DND-41 (cell line): ENCODE results near the gene KCNT1.

Experiments
- ATAC-seq: fragments of 200-7000 bp; cut with Tn5 transposase; 3 replicates; pipeline ENCODE4 v1.9.1; 2021; ENCODE audit warnings: low read depth; ENCODE audit not compliant: insufficient read depth
- DNase-seq: peaks from one replicate; pipeline ENCODE4 v3.0.0-alpha.2; 2020
- H2AFZ ChIP-seq: 2 replicates; pipeline ENCODE4 v1.6.0; 2012; ENCODE audit warnings: low read depth, low read length
- H3K27ac ChIP-seq: 2 replicates; pipeline ENCODE4 v1.5.1; 2012; ENCODE audit warnings: low read length, inconsistent platforms
- H3K27me3 ChIP-seq: fragments of 200-600 bp; sonication (generic); 2 replicates; pipeline ENCODE4 v1.6.0; 2012; ENCODE audit warnings: low read length, mild to moderate bottlenecking, inconsistent platforms; ENCODE audit not compliant: insufficient read depth, poor library complexity
- H3K36me3 ChIP-seq: 2 replicates; pipeline ENCODE4 v1.5.1; 2012; ENCODE audit warnings: low read length, inconsistent platforms; ENCODE audit not compliant: insufficient read depth
- H3K4me1 ChIP-seq: 2 replicates; pipeline ENCODE4 v1.5.1; 2012; ENCODE audit warnings: mild to moderate bottlenecking, low read length; ENCODE audit not compliant: insufficient read depth
- H3K4me2 ChIP-seq: 2 replicates; pipeline ENCODE4 v1.6.0; 2012; ENCODE audit warnings: mild to moderate bottlenecking, moderate library complexity, low read length, inconsistent platforms; ENCODE audit not compliant: insufficient read depth
- H3K4me3 ChIP-seq, 2 experiments: fragments of 200-600 bp in 1 of 2; shearing (Covaris generic) in 1 of 2; 2 replicates each; pipeline ENCODE4 v1.5.1; 2012 to 2016; ENCODE audit warnings: inconsistent platforms in 2 of 2, low read length in 2 of 2, mild to moderate bottlenecking in 2 of 2, low read depth in 1 of 2, moderate library complexity in 1 of 2
- H3K79me2 ChIP-seq: 2 replicates; pipeline ENCODE4 v1.6.0; 2012; ENCODE audit warnings: low read length, inconsistent platforms; ENCODE audit not compliant: insufficient read depth
- H3K9ac ChIP-seq: 2 replicates; pipeline ENCODE4 v1.6.0; 2012; ENCODE audit warnings: low read depth, mild to moderate bottlenecking, inconsistent platforms, low read length, moderate library complexity
- H3K9me3 ChIP-seq: 2 replicates; pipeline ENCODE4 v1.5.1; 2012; ENCODE audit warnings: low read length, moderate library complexity, mild to moderate bottlenecking, inconsistent platforms; ENCODE audit not compliant: insufficient read depth, severe bottlenecking
- H4K20me1 ChIP-seq: 2 replicates; pipeline ENCODE4 v1.6.0; 2012; ENCODE audit warnings: low read length; ENCODE audit not compliant: insufficient read depth
- EZH2 ChIP-seq: IDR thresholded peaks from 3 replicates; pipeline ENCODE4 v1.6.1; 2012; ENCODE audit warnings: borderline replicate concordance, low read depth, mild to moderate bottlenecking, moderate library complexity, low read length, inconsistent platforms; ENCODE audit not compliant: severe bottlenecking
- TF ChIP-seq, protein P1 (sequence below): IDR thresholded peaks from 2 replicates; pipeline ENCODE4 v1.5.1; 2012; ENCODE audit warnings: borderline replicate concordance, low read length, moderate library complexity, mild to moderate bottlenecking; ENCODE audit not compliant: poor library complexity, severe bottlenecking; ENCODE audit errors: extremely low read depth

KCNT1 gene

DNA sequence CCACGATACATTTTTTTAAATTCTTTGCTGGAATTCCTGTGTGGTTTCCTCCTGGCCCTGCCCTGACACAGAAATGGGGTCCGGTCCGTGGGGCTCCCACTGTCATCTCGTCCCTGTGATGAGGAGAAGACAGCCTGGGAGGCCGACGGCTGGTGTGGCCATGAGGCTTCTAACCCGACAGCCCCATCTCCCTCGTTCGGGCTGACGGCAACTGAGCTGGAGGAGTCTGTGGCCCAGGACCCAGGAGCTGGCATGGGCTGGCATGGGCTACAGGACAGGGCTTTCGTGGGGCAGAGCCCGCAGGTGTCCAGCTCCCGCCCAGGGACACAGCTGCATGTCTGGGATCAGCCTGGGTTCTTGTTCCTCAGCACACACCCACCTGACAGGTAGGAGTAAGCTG lies 25.1 kb upstream of the KCNT1 start:
- no peak overlapping the region for H3K4me2 ChIP-seq
- no peaks in the 10 kb centered on the region for H3K9me3 ChIP-seq
- H3K4me1 ChIP-seq = no peaks in the 10 kb centered on the region
- no peaks in the 10 kb centered on the region for H3K79me2 ChIP-seq
- H2AFZ ChIP-seq = no peak overlapping the region
- H3K27me3 ChIP-seq = no peaks in the 10 kb centered on the region
- no peak overlapping the region for H3K9ac ChIP-seq
- no peaks in the 10 kb centered on the region for H4K20me1 ChIP-seq
- DNase-seq (no peak), ATAC-seq (no peak)
- H3K27ac ChIP-seq = no peak overlapping the region
- TF ChIP-seq EZH2 = no peak
- TF ChIP-seq, protein P1, sequence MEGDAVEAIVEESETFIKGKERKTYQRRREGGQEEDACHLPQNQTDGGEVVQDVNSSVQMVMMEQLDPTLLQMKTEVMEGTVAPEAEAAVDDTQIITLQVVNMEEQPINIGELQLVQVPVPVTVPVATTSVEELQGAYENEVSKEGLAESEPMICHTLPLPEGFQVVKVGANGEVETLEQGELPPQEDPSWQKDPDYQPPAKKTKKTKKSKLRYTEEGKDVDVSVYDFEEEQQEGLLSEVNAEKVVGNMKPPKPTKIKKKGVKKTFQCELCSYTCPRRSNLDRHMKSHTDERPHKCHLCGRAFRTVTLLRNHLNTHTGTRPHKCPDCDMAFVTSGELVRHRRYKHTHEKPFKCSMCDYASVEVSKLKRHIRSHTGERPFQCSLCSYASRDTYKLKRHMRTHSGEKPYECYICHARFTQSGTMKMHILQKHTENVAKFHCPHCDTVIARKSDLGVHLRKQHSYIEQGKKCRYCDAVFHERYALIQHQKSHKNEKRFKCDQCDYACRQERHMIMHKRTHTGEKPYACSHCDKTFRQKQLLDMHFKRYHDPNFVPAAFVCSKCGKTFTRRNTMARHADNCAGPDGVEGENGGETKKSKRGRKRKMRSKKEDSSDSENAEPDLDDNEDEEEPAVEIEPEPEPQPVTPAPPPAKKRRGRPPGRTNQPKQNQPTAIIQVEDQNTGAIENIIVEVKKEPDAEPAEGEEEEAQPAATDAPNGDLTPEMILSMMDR = no peak
- no peak overlapping the region for H3K4me3 ChIP-seq
- no peaks in the 10 kb centered on the region for H3K36me3 ChIP-seq

DNA sequence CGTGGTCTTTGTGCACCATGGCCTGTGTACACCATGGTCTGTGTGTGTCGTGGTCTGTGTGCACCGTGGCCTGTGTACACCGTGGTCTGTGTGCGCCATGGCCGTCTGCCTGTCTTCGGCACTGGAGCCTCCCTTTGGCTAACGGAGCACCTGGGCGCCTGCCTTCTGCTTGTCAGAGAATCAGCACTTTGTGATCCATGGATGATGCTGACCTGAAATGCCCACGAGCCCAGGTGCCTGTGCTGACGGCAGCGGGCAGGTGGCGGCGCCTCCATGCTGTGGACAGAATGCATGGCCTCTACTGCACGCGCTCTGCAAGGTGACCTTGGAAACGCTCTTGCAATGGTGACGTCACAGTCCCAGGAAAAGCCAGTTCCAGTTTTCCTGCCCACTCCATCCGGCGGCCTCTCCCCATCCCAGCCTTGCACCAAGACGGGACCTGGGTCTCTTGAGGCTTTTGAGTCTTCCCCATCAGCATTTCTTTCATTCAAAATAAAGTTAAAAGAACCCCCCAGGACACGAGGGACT lies 24.3 kb upstream of the KCNT1 start:
- TF ChIP-seq, protein P1 = no peak
- no peak for TF ChIP-seq EZH2
- H2AFZ ChIP-seq = no peak overlapping the region
- H4K20me1 ChIP-seq = no peaks in the 10 kb centered on the region
- no peak overlapping the region for H3K4me2 ChIP-seq
- H3K4me3 ChIP-seq = no peak overlapping the region
- no peak for ATAC-seq
- H3K4me1 ChIP-seq = no peaks in the 10 kb centered on the region
- no peaks in the 10 kb centered on the region for H3K79me2 ChIP-seq
- no peak overlapping the region for H3K27ac ChIP-seq
- DNase-seq = no peak
- no peaks in the 10 kb centered on the region for H3K9me3 ChIP-seq
- no peak overlapping the region for H3K9ac ChIP-seq
- H3K36me3 ChIP-seq = no peaks in the 10 kb centered on the region
- no peaks in the 10 kb centered on the region for H3K27me3 ChIP-seq

- Histone ChIP-seq H3K9ac (no peak overlapping the region), H3K79me2 (no peaks in the 10 kb centered on the region), H4K20me1 (no peaks in the 10 kb centered on the region), H3K4me2 (no peak overlapping the region), H3K4me3 (no peak overlapping the region), H3K9me3 (no peaks in the 10 kb centered on the region), H3K36me3 (no peaks in the 10 kb centered on the region), H3K27me3 (no peaks in the 10 kb centered on the region), H3K4me1 (no peaks in the 10 kb centered on the region), H3K27ac (no peak overlapping the region), H2AFZ (no peak overlapping the region)
- DNase-seq (no peak), ATAC-seq (no peak)
- TF ChIP-seq, protein P1 = no peak
- TF ChIP-seq EZH2 = no peak
Observed at GRCh38 chr9:135678236-135679017, 23.6 kb upstream of the KCNT1 start.

GRCh38 chr9:135680056-135680455 lies 21.9 kb upstream of the KCNT1 start:
- TF ChIP-seq, protein P1 = no peak
- TF ChIP-seq EZH2 = no peak
- no peaks in the 10 kb centered on the region for H3K27me3 ChIP-seq
- H3K4me2 ChIP-seq = no peak overlapping the region

More at GRCh38 chr9:135680056-135680455, 21.9 kb upstream of the KCNT1 start:
- H3K36me3 ChIP-seq = no peaks in the 10 kb centered on the region
- no peaks in the 10 kb centered on the region for H3K9me3 ChIP-seq
- H2AFZ ChIP-seq = no peak overlapping the region
- DNase-seq (no peak), ATAC-seq (no peak)
- no peak overlapping the region for H3K4me3 ChIP-seq
- no peaks in the 10 kb centered on the region for H4K20me1 ChIP-seq
- H3K27ac ChIP-seq = no peak overlapping the region
- no peaks in the 10 kb centered on the region for H3K4me1 ChIP-seq
- no peak overlapping the region for H3K9ac ChIP-seq
- no peaks in the 10 kb centered on the region for H3K79me2 ChIP-seq
